GM21528 (cell line): ENCODE measurements around the gene SATB2.

Experiments used
- ATAC-seq: cut with Tn5 transposase; IDR thresholded peaks from one replicate; pipeline ENCODE4 v1.9.1; 2021; ENCODE audit warnings: mild to moderate bottlenecking, moderate library complexity; ENCODE audit not compliant: unreplicated experiment, low FRiP score

SATB2 gene

DNA sequence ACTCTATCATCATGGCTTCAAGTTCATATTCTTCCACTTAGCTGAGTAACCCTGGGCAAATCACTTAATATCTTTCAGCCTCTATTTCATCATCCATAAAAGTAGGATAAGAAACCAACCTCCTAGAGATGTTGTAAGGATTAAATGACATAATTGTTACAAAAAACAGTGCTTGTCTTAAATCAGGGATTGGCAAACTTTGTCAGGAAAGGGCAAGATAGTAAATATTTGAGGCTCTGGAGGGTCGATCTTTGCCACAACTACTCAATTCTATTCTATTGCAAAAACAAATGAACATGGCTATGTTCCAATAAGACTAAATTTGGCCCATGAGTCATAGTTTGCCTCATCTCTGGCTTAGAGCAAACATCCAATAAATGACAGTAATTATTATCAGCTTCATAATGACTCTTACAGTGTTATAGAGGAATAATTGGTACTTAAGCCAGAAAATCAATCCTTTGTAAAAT is 184.7 kb downstream of the SATB2 start:
- ATAC-seq: no peak

DNA sequence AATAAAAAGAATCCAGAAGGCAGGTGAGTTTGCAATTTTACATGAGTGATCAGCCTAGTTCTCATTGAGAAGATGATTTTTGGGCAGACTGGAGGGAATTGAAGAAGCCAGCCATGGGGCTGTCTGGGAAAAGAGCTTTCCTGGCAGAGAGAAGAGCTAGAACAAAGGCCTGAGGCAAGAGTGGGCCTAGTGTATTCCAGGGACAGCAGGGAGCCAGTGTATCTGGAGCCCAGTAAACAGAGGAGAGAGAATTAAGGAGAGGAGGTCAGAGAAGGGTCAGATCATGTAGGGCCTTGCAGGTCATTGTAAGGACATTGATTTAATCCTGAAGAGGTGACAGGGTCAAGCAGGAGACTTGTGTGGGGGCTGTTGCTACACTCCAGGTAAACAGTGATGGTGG is 195.8 kb downstream of the SATB2 start:
- no peak for ATAC-seq

- ATAC-seq: no peak
Measured at GRCh38 chr2:199261239-199261638, 196.5 kb downstream of the SATB2 start.

GRCh38 chr2:199259671-199260070 is 198.1 kb downstream of the SATB2 start:
- no peak for ATAC-seq

DNA sequence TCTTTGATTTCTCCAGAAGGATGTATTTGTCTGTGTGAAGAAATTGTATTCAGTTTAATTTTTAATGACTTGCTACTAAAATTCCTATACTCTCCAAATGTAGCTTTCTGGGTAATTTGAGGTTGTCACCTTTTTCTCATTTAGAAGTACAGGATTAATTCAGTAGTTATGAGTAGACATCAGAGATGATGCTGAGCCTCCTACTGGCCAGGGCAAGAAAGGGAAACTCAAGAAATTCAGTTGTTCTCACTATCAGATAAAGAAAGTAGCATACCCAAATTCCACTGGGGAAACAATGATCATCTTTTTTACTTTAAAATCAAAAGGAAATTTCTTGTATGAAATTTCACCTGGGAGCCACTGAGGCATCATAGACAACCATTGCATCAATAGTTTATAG is 199.4 kb downstream of the SATB2 start:
- ATAC-seq: no peak

DNA sequence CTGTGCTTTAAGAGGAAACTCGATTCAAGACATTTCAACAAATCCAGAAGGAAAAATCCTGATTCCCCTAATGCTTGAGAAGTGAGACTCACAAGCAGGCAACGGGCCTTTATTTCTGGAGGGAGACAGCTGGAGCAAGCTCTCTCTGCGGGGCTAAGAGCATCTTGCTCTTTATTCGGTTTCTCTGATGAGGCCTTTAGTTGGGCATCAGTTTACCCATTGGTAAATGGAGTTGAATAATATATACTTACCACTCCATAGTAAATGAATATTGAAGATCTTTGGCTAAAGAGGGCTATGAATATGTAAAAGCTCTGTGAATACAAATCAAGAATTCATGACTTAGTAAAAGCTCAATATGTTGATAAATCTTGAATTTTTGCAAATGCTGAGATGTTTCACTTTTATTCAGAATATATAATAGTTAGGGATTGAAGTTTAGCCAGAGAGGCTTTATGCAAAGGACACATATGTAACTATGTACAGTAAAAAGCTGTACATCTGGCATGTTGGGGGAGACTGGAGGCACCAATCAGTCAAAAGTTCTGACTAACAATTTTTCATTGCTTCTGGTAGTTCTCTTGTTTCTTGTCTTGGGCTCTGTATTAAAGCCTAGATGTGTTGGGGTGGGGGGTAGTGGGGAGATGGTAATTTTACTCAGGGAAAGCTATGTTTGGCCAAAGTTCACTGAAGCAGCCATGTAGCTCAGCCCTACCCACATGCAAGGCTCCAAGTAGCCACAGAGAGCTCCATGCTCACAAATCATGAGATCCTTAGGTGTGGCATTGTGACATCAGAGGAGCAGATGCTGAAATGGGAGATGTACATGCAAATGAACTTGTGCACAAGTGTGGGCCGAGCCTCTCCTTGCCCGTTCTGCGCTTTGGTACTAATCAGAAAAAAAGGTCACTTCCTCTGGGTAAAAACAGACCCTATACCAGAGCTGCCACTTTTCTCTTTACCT is 200.2 kb downstream of the SATB2 start:
- ATAC-seq: no peak

- ATAC-seq: no peak
Measured at GRCh38 chr2:199230091-199230490, 227.6 kb downstream of the SATB2 start.

- ATAC-seq: peak; percentile 71
Measured at GRCh38 chr2:199228887-199229819, 228.6 kb downstream of the SATB2 start.

- ATAC-seq: no peak
Measured at GRCh38 chr2:199223791-199224190, 233.9 kb downstream of the SATB2 start.

GRCh38 chr2:199220920-199221319 is 236.8 kb downstream of the SATB2 start:
- no peak for ATAC-seq

DNA sequence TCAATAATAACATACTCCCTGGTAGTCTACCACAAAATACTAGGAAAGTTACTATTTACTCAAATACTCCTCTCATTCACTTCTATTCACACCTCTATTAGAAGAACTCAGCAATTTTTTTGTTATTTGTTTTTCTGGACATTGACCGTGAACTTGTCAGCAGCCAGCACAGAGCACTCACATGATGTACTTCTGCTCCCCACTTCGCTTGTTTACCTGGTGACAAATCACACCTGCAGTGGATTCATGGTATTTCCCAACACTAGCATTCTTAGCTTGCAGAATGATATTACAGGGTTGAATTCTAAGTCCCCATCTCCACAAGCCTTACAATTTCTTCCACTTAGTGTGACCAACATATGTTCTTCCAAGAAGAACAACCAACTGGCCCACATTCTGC is 238.2 kb downstream of the SATB2 start:
- ATAC-seq: no peak
